K562 (cell line): ENCODE measurements around the gene REX1BD. TPM values are rescaled to one million over a fixed set of nuclear protein-coding genes. Genes with fewer than 3 reads are reported as not detected.

Experiments used
- CCAR2 ChIP-seq: fragments of 200-400 bp; formaldehyde crosslinking; IDR thresholded peaks from 2 replicates; pipeline ENCODE4 v1.6.1; 2017; ENCODE audit warnings: mild to moderate bottlenecking, low read depth, low read length
- CREBBP ChIP-seq: IDR thresholded peaks from one replicate; pipeline ENCODE4 v1.6.1; 2012; ENCODE audit warnings: low read depth, mild to moderate bottlenecking, control low read depth, inconsistent platforms, low read length
- GTF2A2 ChIP-seq: IDR thresholded peaks from 2 replicates; pipeline ENCODE4 v1.6.1; 2016; ENCODE audit warnings: mild to moderate bottlenecking, missing genetic modification characterization, missing compliant biosample characterization
- HMG20B ChIP-seq: fragments of 250-450 bp; sonication (Bioruptor Pico); IDR thresholded peaks from 2 replicates; pipeline ENCODE4 v1.5.0; 2021; ENCODE audit warnings: mild to moderate bottlenecking
- MCM3 ChIP-seq: fragments of 450-650 bp; IDR thresholded peaks from 2 replicates; pipeline ENCODE4 v1.6.1; 2016
- MTA3 ChIP-seq: fragments of 450-650 bp; formaldehyde crosslinking; IDR thresholded peaks from 2 replicates; pipeline ENCODE4 v1.6.1; 2017; ENCODE audit warnings: mild to moderate bottlenecking, borderline replicate concordance
- NUFIP1 ChIP-seq: fragments of 450-650 bp; IDR thresholded peaks from 2 replicates; pipeline ENCODE4 v1.6.1; 2018; ENCODE audit not compliant: partially characterized antibody
- PML ChIP-seq: IDR thresholded peaks from 2 replicates; pipeline ENCODE4 v1.6.1; 2012; ENCODE audit warnings: low read length, inconsistent platforms
- RBBP5 ChIP-seq: fragments of 200-600 bp; sonication (generic); IDR thresholded peaks from 2 replicates; pipeline ENCODE4 v1.6.1; 2012; ENCODE audit warnings: borderline replicate concordance, mild to moderate bottlenecking, low read length, control low read depth, inconsistent platforms; ENCODE audit not compliant: insufficient read depth, poor library complexity, severe bottlenecking
- RHOXF2B ChIP-seq: fragments of 250-450 bp; sonication (Bioruptor Pico); conservative IDR thresholded peaks from 2 replicates; pipeline ENCODE4 v1.5.1; 2021
- RNF2 ChIP-seq: sonication (generic); IDR thresholded peaks from 2 replicates; pipeline ENCODE4 v1.6.1; 2016
- SRF ChIP-seq, 2 experiments: fragments of 250-450, 450-650 bp in 1 of 2; sonication (Bioruptor Pico) in 1 of 2; sonication (generic) in 1 of 2; formaldehyde crosslinking; IDR thresholded peaks; 2 replicates each; pipeline versions ENCODE4 v1.5.0 to v1.5.1; 2020 to 2022; ENCODE audit warnings: mild to moderate bottlenecking in 1 of 2, missing genetic modification reagents in 1 of 2
- TAF1 ChIP-seq: IDR thresholded peaks from 2 replicates; pipeline ENCODE4 v1.6.1; 2011; ENCODE audit warnings: mild to moderate bottlenecking, low read length, moderate library complexity; ENCODE audit not compliant: insufficient read depth, control insufficient read depth, severe bottlenecking; ENCODE audit errors: extremely low read depth
- TCF7L2 ChIP-seq: fragments of 150-350 bp; IDR thresholded peaks from 2 replicates; pipeline ENCODE4 v1.6.1; 2016; ENCODE audit warnings: low read depth, mild to moderate bottlenecking, low read length, moderate library complexity
- ZNF197 ChIP-seq: fragments of 200-800 bp; sonication (Bioruptor generic); IDR thresholded peaks from 2 replicates; pipeline ENCODE4 v1.6.1; 2016; ENCODE audit warnings: low read depth, missing genetic modification characterization, missing compliant biosample characterization
- ZNF3 ChIP-seq: fragments of 250-450 bp; sonication (Bioruptor Pico); IDR thresholded peaks from 2 replicates; pipeline ENCODE4 v1.5.0; 2021; ENCODE audit warnings: mild to moderate bottlenecking, moderate library complexity
- ZNF766 ChIP-seq: fragments of 200-800 bp; sonication (Bioruptor generic); conservative IDR thresholded peaks from 2 replicates; pipeline ENCODE4 v1.6.1; 2016; ENCODE audit warnings: missing genetic modification characterization, missing compliant biosample characterization
- polyA plus RNA-seq, 8 experiments: library from polyadenylated mRNA; depleted of rRNA in 4 of 8; stranded (reverse) in 5 of 8; unstranded in 3 of 8; fragments of >200 nt; fragmentation: Nextera tagmentation in 2 of 8; fragmentation: Illumina TruSeq in 1 of 8; extraction: Ambion mirVana in 2 of 8; extraction: Trizol in 1 of 8; gene quantifications; 2 replicates each; pipeline versions ENCODE4 v1.2.1 to v1.2.3, GENCODE V29; 2011 to 2014; ENCODE audit warnings: inconsistent platforms in 1 of 8, missing spikeins in 1 of 8
- total RNA-seq, 7 experiments: library from RNA; depleted of rRNA in 6 of 7; stranded (reverse); fragments of >200 nt in 6 of 7; fragmentation: Illumina TruSeq in 2 of 7; extraction: Trizol in 2 of 7; gene quantifications; 2 replicates each; pipeline versions ENCODE4 v1.2.1 to v1.2.3, GENCODE V29; 2011 to 2021; ENCODE audit warnings: low replicate concordance in 1 of 7
- TF ChIP-seq, protein P1 (sequence below): fragments of 450-650 bp; IDR thresholded peaks from 2 replicates; pipeline ENCODE4 v1.6.1; 2016; ENCODE audit warnings: missing biosample characterization, missing genetic modification characterization
- TF ChIP-seq, protein P2 (sequence below): sonication (generic); formaldehyde crosslinking; IDR thresholded peaks from 2 replicates; pipeline ENCODE4 v1.8.0; 2023; ENCODE audit warnings: missing genetic modification reagents, mild to moderate bottlenecking, borderline replicate concordance
- TF ChIP-seq, protein P3 (sequence below): fragments of 250-450 bp; sonication (Bioruptor Pico); IDR thresholded peaks from 2 replicates; pipeline ENCODE4 v1.4.0; 2020; ENCODE audit warnings: mild to moderate bottlenecking, moderate library complexity

Gene REX1BD
- total and polyA plus RNA-seq, 9 of the 15 experiments (the other 6 are each of a cell fraction or from before 2014, with no cell fraction given): 1.9 to 136 (median 13.8) TPM

DNA sequence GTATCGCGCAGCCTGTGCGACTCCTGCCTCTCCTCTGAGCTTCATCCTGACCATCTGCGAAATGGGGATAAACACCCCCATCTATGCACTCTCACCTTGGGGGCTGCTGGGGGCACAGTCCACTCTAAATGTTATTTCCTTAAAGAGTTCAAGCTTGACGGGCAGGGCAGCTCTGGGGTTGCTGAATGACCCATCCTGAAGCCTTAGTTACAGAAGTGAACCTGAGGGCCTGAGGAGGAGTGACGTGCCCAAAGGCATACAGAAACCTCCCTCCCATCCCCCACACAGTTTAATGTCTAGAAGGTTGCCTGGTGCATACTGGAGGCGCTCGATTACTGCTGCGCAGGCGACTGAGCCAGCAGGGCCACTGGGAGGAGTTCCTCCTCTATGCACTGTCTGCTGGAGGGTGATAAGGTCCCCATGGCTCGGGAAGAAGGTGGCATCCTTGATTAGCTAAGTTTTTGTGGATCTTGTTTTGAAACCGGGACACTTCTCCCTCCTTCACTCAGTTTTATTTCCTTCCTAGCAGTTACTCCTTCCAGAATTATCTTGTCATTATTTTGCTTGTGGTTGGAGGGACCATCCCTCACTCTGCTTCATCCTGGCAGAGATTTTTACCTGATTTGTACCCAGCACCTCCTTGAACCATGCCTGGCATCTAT is 44.7 kb upstream of the REX1BD start (continued):
- TF ChIP-seq CCAR2: no peak
- TF ChIP-seq RHOXF2B (CRISPR knock-in tag): no peak
- peak in 1 of 2 experiments; percentile 60; a peak in 1 of 4 replicates for TF ChIP-seq SRF (CRISPR knock-in tag; IDR thresholded peaks at IDR 0.05)
- TF ChIP-seq, protein P1, sequence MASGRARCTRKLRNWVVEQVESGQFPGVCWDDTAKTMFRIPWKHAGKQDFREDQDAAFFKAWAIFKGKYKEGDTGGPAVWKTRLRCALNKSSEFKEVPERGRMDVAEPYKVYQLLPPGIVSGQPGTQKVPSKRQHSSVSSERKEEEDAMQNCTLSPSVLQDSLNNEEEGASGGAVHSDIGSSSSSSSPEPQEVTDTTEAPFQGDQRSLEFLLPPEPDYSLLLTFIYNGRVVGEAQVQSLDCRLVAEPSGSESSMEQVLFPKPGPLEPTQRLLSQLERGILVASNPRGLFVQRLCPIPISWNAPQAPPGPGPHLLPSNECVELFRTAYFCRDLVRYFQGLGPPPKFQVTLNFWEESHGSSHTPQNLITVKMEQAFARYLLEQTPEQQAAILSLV (tag): no peak
- no peak for TF ChIP-seq GTF2A2
- TF ChIP-seq PML: peak; percentile 97
- TF ChIP-seq MTA3: peak; percentile 82
- TF ChIP-seq TCF7L2: no peak
- no peak for TF ChIP-seq HMG20B (CRISPR knock-in tag)
- peak; percentile 88 for TF ChIP-seq RNF2
- peak; percentile 81 for TF ChIP-seq TAF1
- TF ChIP-seq ZNF766 (CRISPR knock-in tag): peak; percentile 96
- TF ChIP-seq, protein P2, sequence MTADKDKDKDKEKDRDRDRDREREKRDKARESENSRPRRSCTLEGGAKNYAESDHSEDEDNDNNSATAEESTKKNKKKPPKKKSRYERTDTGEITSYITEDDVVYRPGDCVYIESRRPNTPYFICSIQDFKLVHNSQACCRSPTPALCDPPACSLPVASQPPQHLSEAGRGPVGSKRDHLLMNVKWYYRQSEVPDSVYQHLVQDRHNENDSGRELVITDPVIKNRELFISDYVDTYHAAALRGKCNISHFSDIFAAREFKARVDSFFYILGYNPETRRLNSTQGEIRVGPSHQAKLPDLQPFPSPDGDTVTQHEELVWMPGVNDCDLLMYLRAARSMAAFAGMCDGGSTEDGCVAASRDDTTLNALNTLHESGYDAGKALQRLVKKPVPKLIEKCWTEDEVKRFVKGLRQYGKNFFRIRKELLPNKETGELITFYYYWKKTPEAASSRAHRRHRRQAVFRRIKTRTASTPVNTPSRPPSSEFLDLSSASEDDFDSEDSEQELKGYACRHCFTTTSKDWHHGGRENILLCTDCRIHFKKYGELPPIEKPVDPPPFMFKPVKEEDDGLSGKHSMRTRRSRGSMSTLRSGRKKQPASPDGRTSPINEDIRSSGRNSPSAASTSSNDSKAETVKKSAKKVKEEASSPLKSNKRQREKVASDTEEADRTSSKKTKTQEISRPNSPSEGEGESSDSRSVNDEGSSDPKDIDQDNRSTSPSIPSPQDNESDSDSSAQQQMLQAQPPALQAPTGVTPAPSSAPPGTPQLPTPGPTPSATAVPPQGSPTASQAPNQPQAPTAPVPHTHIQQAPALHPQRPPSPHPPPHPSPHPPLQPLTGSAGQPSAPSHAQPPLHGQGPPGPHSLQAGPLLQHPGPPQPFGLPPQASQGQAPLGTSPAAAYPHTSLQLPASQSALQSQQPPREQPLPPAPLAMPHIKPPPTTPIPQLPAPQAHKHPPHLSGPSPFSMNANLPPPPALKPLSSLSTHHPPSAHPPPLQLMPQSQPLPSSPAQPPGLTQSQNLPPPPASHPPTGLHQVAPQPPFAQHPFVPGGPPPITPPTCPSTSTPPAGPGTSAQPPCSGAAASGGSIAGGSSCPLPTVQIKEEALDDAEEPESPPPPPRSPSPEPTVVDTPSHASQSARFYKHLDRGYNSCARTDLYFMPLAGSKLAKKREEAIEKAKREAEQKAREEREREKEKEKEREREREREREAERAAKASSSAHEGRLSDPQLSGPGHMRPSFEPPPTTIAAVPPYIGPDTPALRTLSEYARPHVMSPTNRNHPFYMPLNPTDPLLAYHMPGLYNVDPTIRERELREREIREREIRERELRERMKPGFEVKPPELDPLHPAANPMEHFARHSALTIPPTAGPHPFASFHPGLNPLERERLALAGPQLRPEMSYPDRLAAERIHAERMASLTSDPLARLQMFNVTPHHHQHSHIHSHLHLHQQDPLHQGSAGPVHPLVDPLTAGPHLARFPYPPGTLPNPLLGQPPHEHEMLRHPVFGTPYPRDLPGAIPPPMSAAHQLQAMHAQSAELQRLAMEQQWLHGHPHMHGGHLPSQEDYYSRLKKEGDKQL: no peak
- TF ChIP-seq, protein P3, sequence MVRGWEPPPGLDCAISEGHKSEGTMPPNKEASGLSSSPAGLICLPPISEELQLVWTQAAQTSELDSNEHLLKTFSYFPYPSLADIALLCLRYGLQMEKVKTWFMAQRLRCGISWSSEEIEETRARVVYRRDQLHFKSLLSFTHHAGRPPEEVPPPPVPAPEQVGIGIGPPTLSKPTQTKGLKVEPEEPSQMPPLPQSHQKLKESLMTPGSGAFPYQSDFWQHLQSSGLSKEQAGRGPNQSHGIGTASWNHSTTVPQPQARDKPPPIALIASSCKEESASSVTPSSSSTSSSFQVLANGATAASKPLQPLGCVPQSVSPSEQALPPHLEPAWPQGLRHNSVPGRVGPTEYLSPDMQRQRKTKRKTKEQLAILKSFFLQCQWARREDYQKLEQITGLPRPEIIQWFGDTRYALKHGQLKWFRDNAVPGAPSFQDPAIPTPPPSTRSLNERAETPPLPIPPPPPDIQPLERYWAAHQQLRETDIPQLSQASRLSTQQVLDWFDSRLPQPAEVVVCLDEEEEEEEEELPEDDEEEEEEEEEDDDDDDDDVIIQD: no peak
- TF ChIP-seq RBBP5: peak; percentile 44
- TF ChIP-seq NUFIP1: no peak
- TF ChIP-seq ZNF197 (CRISPR knock-in tag): peak; percentile 82
- TF ChIP-seq CREBBP: no peak
- no peak for TF ChIP-seq MCM3
- TF ChIP-seq ZNF3: no peak
